Measurements from ENCODE around the gene SLCO4A1. TPM values are rescaled to one million over a fixed set of nuclear protein-coding genes. Genes with fewer than 3 reads are reported as not detected.

SLCO4A1 gene
- total and polyA plus RNA-seq, 9 donors: 1.1 to 10.9 (median 3.7) TPM

- Histone ChIP-seq H3K4me3 (no peak overlapping the region), H3K36me3 (no peaks in the 10 kb centered on the region), H3K4me1 (ENCODE audit: insufficient read depth) (no peaks in the 10 kb centered on the region), H3K9me3 (no peaks in the 10 kb centered on the region), H3K27ac (no peak overlapping the region), H3K27me3 (peaks cover 5% of the 10 kb centered on the region)
- TF ChIP-seq CTCF (IDR thresholded peaks at IDR 0.05) (no peak), EP300 (IDR thresholded peaks at IDR 0.05) (no peak), POLR2A (IDR thresholded peaks at IDR 0.05) (no peak)
- DNase-seq: no peak
- 3 to 4% (median 3%) methylated on average over 19 to 20 of the region's 20 CpGs for WGBS, 3 donors
- intact Hi-C loops (cut with DNase I): no loop called here
These were observed 65.7 kb downstream of the SLCO4A1 start for GRCh38 chr20:62707921-62708521.

- 7 to 14% (median 8%) methylated on average over 69 to 124 of the region's 124 CpGs for WGBS, 3 donors
- Histone ChIP-seq H3K27me3 (peaks cover 5% of the 10 kb centered on the region), H3K4me3 (no peak within 1 kb of the TSS), H3K27ac (no peak within 1 kb of the TSS), H3K36me3 (no peaks in the 10 kb centered on the region), H3K4me1 (ENCODE audit: insufficient read depth) (no peaks in the 10 kb centered on the region), H3K9me3 (no peaks in the 10 kb centered on the region)
- no peak for TF ChIP-seq POLR2A (IDR thresholded peaks at IDR 0.05)
- TF ChIP-seq CTCF (IDR thresholded peaks at IDR 0.05): no peak
- TF ChIP-seq EP300 (IDR thresholded peaks at IDR 0.05): no peak
- intact Hi-C loops (cut with DNase I): no loop called here
- DNase-seq: no peak
These were observed 66.6 kb downstream of the SLCO4A1 start, which contains the start of gene NTSR1 for GRCh38 chr20:62708591-62709536. NTSR1 (plus strand) TSS chr20:62708836; CDS start chr20:62709208, 372 bp downstream.

GRCh38 chr20:62709537-62709905 is 67.2 kb downstream of the SLCO4A1 start:
- peaks cover 5% of the 10 kb centered on the region for H3K27me3 ChIP-seq
- intact Hi-C loops (cut with DNase I): no loop called here
- no peak overlapping the region for H3K4me3 ChIP-seq
- H3K36me3 ChIP-seq: no peaks in the 10 kb centered on the region
- H3K27ac ChIP-seq: no peak overlapping the region
- WGBS, 3 donors: 60 to 73% (median 70%) methylated on average over 30 of the region's 30 CpGs
- no peaks in the 10 kb centered on the region for H3K4me1 ChIP-seq (ENCODE audit: insufficient read depth)
- DNase-seq: no peak
- TF ChIP-seq CTCF (IDR thresholded peaks at IDR 0.05) (no peak), EP300 (IDR thresholded peaks at IDR 0.05) (no peak), POLR2A (IDR thresholded peaks at IDR 0.05) (no peak)
- no peaks in the 10 kb centered on the region for H3K9me3 ChIP-seq

GRCh38 chr20:62710221-62710885 is 68.0 kb downstream of the SLCO4A1 start:
- Histone ChIP-seq H3K27me3 (peaks cover 5% of the 10 kb centered on the region), H3K36me3 (no peaks in the 10 kb centered on the region), H3K4me1 (ENCODE audit: insufficient read depth) (no peaks in the 10 kb centered on the region), H3K9me3 (no peaks in the 10 kb centered on the region), H3K27ac (no peak overlapping the region), H3K4me3 (no peak overlapping the region)
- intact Hi-C loops (cut with DNase I): no loop called here
- WGBS, 3 donors: 65 to 72% (median 66%) methylated on average over 20 of the region's 20 CpGs
- TF ChIP-seq EP300 (IDR thresholded peaks at IDR 0.05): no peak
- no peak for TF ChIP-seq CTCF (IDR thresholded peaks at IDR 0.05)
- TF ChIP-seq POLR2A (IDR thresholded peaks at IDR 0.05): no peak
- DNase-seq: no peak

Measured in ovary (tissue), 9 donors.